Loucy (cell line): Measurements from ENCODE around the gene KXD1.

Experiments used
- CTCF ChIP-seq: fragments of 200-600 bp; sonication (generic); conservative IDR thresholded peaks from 2 replicates; pipeline ENCODE4 v1.5.1; 2014; ENCODE audit warnings: mild to moderate bottlenecking, antibody characterized with exemption, low read length
- EZH2phosphoT487 ChIP-seq: fragments of 200-600 bp; IDR thresholded peaks from 2 replicates; pipeline ENCODE4 v1.6.1; 2018; ENCODE audit warnings: antibody characterized with exemption, mild to moderate bottlenecking, moderate library complexity, borderline replicate concordance

GRCh38 chr19:18617562-18617961 lies 59.9 kb downstream of the KXD1 start:
- TF ChIP-seq CTCF, result no peak
- no peak for TF ChIP-seq EZH2phosphoT487
